Colonic mucosa (tissue), 4 donors: Measurements from ENCODE around the gene EMC9. TPM values are rescaled to one million over a fixed set of nuclear protein-coding genes. Genes with fewer than 3 reads are reported as not detected.

ENCODE experiments used
- DNase-seq: peaks from one replicate; pipeline ENCODE4 v3.0.0-alpha.2; 2020
- H3K27ac ChIP-seq: fragments of 200-600 bp; one replicate; pipeline ENCODE4 v1.8.0; 2021
- H3K27me3 ChIP-seq: fragments of 200-600 bp; one replicate; pipeline ENCODE4 v1.8.0; 2021
- H3K36me3 ChIP-seq: fragments of 200-600 bp; one replicate; pipeline ENCODE4 v1.8.0; 2021
- H3K4me1 ChIP-seq: fragments of 200-600 bp; one replicate; pipeline ENCODE4 v1.8.0; 2021; ENCODE audit warnings: mild to moderate bottlenecking
- H3K4me3 ChIP-seq: fragments of 200-600 bp; one replicate; pipeline ENCODE4 v1.8.0; 2021
- H3K9ac ChIP-seq, 2 donors: one replicate each; pipeline ENCODE4 v1.7.0; 2013; ENCODE audit warnings: control low read depth in 2 of 2, low read depth in 2 of 2, low read length in 2 of 2
- H3K9me3 ChIP-seq: fragments of 200-600 bp; one replicate; pipeline ENCODE4 v1.8.0; 2021
- CTCF ChIP-seq: fragments of 200-600 bp; IDR thresholded peaks from one replicate; pipeline ENCODE4 v1.8.0; 2022; ENCODE audit warnings: antibody characterized with exemption, mild to moderate bottlenecking
- intact Hi-C: fragments of 100-400 bp; cut with DNase I; formaldehyde crosslinking; loops from one replicate; pipeline ENCODE4 v1.14.1; 2022
- total RNA-seq, 2 donors: library from RNA; stranded (reverse); fragmentation: NEBNext Ultra II Directional in 1 of 2; extraction: Animal tissue kit (Norgen Biotek cat#: 25700) in 1 of 2; gene quantifications; one replicate each; pipeline ENCODE4 v1.2.1, GENCODE V29; 2021
- donor health status: healthy.
- donor health status: DM: no; HTN: no; CAD: no.
- donor health status: DM: no; HTN: no; CAD: no.

Gene EMC9
- total RNA-seq, 2 donors from 2014 or later, result 21.1 to 49.6 TPM

DNA sequence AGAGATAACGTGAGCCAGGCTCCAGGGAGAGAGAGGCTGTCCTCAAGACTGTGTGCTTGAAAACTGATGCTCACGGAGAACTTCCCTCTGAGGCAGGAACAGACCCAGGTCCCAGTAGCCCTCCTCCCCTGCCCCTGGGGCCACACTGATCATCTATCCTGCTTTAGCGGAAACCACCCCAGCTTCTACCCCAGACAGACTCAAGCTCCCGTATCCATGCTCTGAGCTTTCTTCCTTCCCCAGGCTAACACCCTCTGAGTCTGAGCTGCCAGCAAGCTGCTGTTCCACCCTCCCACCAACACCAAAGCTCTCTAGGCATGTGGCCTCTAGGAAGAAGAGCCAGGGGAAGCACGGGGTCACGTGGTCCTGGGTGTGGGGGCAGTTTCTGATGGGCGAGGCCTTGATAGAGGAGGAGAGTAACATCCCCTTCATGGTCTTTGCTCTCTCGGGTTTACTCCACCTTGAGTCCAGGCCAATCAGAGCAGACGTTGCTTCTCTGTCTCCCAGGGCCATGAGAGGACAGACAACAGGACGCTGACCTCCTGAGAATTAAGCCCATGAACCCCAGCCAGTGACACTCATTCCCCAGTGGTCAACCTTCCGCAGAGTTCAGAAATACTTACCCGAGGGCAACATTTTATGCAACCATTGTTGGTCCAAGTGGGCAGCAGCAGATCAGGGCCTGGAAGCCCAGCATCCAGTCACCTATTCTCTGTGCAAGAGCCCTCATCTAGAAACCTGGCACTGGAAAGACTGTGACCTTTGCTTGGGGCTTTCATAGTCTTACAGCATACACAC lies 45.9 kb downstream of the EMC9 start:
- DNase-seq, result peak; percentile 96
- Histone ChIP-seq H3K4me3 (peak overlapping the region; percentile 97), H3K36me3 (peaks cover 10% of the 10 kb centered on the region), H3K27ac (peak overlapping the region; percentile 99), H3K27me3 (no peaks in the 10 kb centered on the region), H3K9ac (peak overlapping the region; percentile 98 to 100), H3K9me3 (no peaks in the 10 kb centered on the region), H3K4me1 (peaks cover 8% of the 10 kb centered on the region)
- intact Hi-C loops, result no loop called here
- no peak for TF ChIP-seq CTCF

- H3K27ac ChIP-seq, result peak overlapping the region; percentile 99
- no peak for TF ChIP-seq CTCF
- H3K27me3 ChIP-seq, result no peaks in the 10 kb centered on the region
- H3K9me3 ChIP-seq, result no peaks in the 10 kb centered on the region
- H3K4me1 ChIP-seq, result peaks cover 8% of the 10 kb centered on the region
- DNase-seq, result no peak
- intact Hi-C loops, result no loop called here
- peak overlapping the region; percentile 98 to 100 for H3K9ac ChIP-seq
- peaks cover 10% of the 10 kb centered on the region for H3K36me3 ChIP-seq
- H3K4me3 ChIP-seq, result peak overlapping the region; percentile 97
Measured at GRCh38 chr14:24094841-24095270, 46.5 kb downstream of the EMC9 start.

GRCh38 chr14:24093901-24094840 lies 47.2 kb downstream of the EMC9 start, which contains the start of gene PCK2:
PCK2 (plus strand) TSS chr14:24094311; CDS start chr14:24094406, 95 bp downstream.
- DNase-seq, result peak; percentile 96
- peaks cover 10% of the 10 kb centered on the region for H3K36me3 ChIP-seq
- no peak for TF ChIP-seq CTCF
- peak within 1 kb of the TSS; percentile 97 for H3K4me3 ChIP-seq
- H3K27ac ChIP-seq, result peak within 1 kb of the TSS; percentile 99
- intact Hi-C loops, result no loop called here
- peaks cover 8% of the 10 kb centered on the region for H3K4me1 ChIP-seq
- H3K27me3 ChIP-seq, result no peaks in the 10 kb centered on the region
- H3K9ac ChIP-seq, result peak within 1 kb of the TSS; percentile 98 to 100
- H3K9me3 ChIP-seq, result no peaks in the 10 kb centered on the region

- Histone ChIP-seq H3K4me1 (peaks cover 8% of the 10 kb centered on the region), H3K27ac (peak overlapping the region; percentile 99), H3K9me3 (no peaks in the 10 kb centered on the region), H3K36me3 (peaks cover 4% of the 10 kb centered on the region), H3K27me3 (no peaks in the 10 kb centered on the region), H3K9ac (peak overlapping the region; percentile 98 to 100), H3K4me3 (peak overlapping the region; percentile 97)
- DNase-seq, result peak; percentile 27
- no peak for TF ChIP-seq CTCF
- intact Hi-C loops, result no loop called here
Measured at GRCh38 chr14:24093207-24093900, 48.0 kb downstream of the EMC9 start.
